Adipocyte (in vitro differentiated cells): ENCODE measurements around the gene CAPN11.
"Not testable (repeated sequence)": the region's sequence is repeated elsewhere in the genome, so short reads cannot be mapped to it uniquely, and the experiment has no call there.

Source experiments
- DNase-seq: peaks from one replicate; pipeline ENCODE4 v3.0.0-alpha.2; 2015; ENCODE audit warnings: low read depth
- H3K27me3 ChIP-seq: replicated peaks from 2 replicates; pipeline ENCODE4 v1.7.0; 2013; ENCODE audit warnings: mild to moderate bottlenecking, low read length, moderate library complexity; ENCODE audit not compliant: control insufficient read depth, insufficient read depth
- H3K36me3 ChIP-seq: 2 replicates; pipeline ENCODE4 v1.7.0; 2013; ENCODE audit warnings: low read length, mild to moderate bottlenecking, moderate library complexity; ENCODE audit not compliant: control insufficient read depth, insufficient read depth, severe bottlenecking
- H3K4me1 ChIP-seq: 2 replicates; pipeline ENCODE4 v1.7.0; 2013; ENCODE audit warnings: mild to moderate bottlenecking, low read length, moderate library complexity; ENCODE audit not compliant: control insufficient read depth, insufficient read depth
- H3K4me3 ChIP-seq: 2 replicates; pipeline ENCODE4 v1.7.0; 2013; ENCODE audit warnings: mild to moderate bottlenecking, low read length, moderate library complexity
- H3K9ac ChIP-seq: 2 replicates; pipeline ENCODE4 v1.7.0; 2013; ENCODE audit warnings: mild to moderate bottlenecking, low read length, moderate library complexity
- H3K9me3 ChIP-seq: 2 replicates; pipeline ENCODE4 v1.7.0; 2013; ENCODE audit warnings: mild to moderate bottlenecking, low read length, moderate library complexity; ENCODE audit not compliant: control insufficient read depth

CAPN11 gene

GRCh38 chr6:44186635-44187025 is 28.0 kb downstream of the CAPN11 start:
- no peaks in the 10 kb centered on the region for H3K36me3 ChIP-seq
- H3K4me1 ChIP-seq: no peaks in the 10 kb centered on the region
- H3K27me3 ChIP-seq: peaks cover 14% of the 10 kb centered on the region
- H3K9ac ChIP-seq: no peak overlapping the region
- H3K4me3 ChIP-seq: no peak overlapping the region
- H3K9me3 ChIP-seq: no peaks in the 10 kb centered on the region
- DNase-seq: no peak

- Histone ChIP-seq H3K4me1 (no peaks in the 10 kb centered on the region), H3K9me3 (no peaks in the 10 kb centered on the region), H3K36me3 (no peaks in the 10 kb centered on the region), H3K4me3 (no peak overlapping the region), H3K27me3 (peaks cover 13% of the 10 kb centered on the region), H3K9ac (no peak overlapping the region)
- DNase-seq: no peak
These were observed 30.2 kb downstream of the CAPN11 start for GRCh38 chr6:44188819-44189218.

GRCh38 chr6:44189257-44189656 is 30.6 kb downstream of the CAPN11 start:
- no peaks in the 10 kb centered on the region for H3K4me1 ChIP-seq
- H3K9me3 ChIP-seq: no peaks in the 10 kb centered on the region
- no peak overlapping the region for H3K4me3 ChIP-seq
- H3K36me3 ChIP-seq: no peaks in the 10 kb centered on the region
- peaks cover 9% of the 10 kb centered on the region for H3K27me3 ChIP-seq
- no peak overlapping the region for H3K9ac ChIP-seq
- no peak for DNase-seq

DNA sequence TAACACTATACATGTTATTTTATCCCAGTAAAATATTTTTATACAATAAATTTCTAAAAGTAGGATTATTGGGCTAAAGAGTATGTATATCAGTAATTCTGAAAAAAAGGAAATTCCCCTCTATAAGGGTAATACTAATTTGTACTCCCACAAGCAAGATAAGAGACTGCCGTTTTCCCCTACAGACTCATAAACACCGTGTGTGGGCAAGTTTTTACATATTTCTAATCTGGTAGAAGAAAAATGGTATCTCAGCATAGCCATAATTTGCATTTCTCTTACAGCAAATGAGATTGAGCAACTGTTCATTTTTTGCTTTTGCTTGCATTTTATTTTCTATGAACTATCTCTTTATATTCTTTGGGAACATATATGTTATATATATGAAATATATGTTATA is 32.1 kb downstream of the CAPN11 start:
- Histone ChIP-seq H3K4me3 (no peak overlapping the region), H3K4me1 (no peaks in the 10 kb centered on the region), H3K36me3 (no peaks in the 10 kb centered on the region), H3K9me3 (no peaks in the 10 kb centered on the region), H3K27me3 (peaks cover 9% of the 10 kb centered on the region), H3K9ac (no peak overlapping the region)
- no peak for DNase-seq

DNA sequence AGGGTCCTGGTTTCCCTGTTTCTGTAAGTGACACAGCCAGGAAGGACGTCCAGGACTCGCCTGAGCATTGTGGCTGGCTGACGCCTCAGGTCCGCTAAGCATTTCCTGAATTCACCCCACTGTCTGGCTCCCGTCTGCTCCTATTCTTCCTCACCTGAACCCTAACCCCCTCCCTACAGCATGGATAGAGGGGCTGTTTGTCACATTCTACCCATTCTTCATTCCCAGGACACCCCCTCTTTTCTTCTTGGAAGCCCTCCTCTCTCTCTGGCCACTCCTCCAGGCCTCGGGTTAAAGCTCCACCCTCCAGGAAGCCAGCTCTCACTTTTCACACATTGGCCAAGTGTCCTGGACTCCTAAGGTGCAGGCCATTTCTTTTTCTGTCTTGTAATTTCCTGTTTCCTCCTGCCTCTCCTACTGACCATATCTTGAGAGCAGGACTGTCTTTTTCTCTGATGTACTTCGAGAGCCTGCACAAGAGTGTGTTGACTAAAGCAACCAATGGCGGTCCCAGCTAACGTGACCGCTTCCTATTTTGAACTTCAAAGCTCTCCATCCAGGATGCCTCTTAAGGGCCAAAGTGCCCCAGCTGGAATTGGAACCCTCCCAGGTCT is 33.9 kb downstream of the CAPN11 start:
- Histone ChIP-seq H3K9ac (no peak overlapping the region), H3K9me3 (no peaks in the 10 kb centered on the region), H3K4me3 (no peak overlapping the region), H3K4me1 (no peaks in the 10 kb centered on the region), H3K36me3 (no peaks in the 10 kb centered on the region), H3K27me3 (peaks cover 3% of the 10 kb centered on the region)
- DNase-seq: no peak

DNA sequence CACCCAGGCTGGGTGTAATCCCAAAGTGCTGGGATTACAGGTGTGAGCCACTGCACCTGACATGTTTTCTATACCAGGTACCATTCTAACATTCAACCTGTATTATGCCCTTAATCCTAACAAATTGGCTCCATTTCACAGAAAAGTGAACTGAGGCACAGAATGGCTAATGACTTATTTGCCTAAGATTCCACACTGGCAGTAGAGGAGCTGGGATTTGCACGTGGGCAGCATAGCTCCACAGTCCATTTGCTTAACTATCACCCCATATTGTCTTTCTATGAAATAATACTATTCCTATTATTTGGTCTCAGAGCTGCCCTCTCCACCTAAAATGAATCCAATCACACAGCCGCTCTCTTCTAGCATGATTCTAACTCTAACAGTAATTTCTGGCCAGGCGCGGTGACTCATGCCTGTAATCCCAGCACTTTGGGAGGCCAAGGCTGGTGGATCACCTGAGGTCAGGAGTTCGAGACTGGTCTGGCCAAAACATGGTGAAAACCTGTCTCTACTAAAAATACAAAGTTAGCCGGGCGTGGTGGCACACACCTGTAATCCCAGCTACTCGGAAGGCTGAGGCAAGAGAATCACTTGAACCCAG is 34.8 kb downstream of the CAPN11 start:
- H3K9me3 ChIP-seq: no peaks in the 10 kb centered on the region
- no peaks in the 10 kb centered on the region for H3K36me3 ChIP-seq
- no peak overlapping the region for H3K9ac ChIP-seq
- DNase-seq: no peak
- peaks cover 3% of the 10 kb centered on the region for H3K27me3 ChIP-seq
- no peaks in the 10 kb centered on the region for H3K4me1 ChIP-seq
- H3K4me3 ChIP-seq: no peak overlapping the region

DNA sequence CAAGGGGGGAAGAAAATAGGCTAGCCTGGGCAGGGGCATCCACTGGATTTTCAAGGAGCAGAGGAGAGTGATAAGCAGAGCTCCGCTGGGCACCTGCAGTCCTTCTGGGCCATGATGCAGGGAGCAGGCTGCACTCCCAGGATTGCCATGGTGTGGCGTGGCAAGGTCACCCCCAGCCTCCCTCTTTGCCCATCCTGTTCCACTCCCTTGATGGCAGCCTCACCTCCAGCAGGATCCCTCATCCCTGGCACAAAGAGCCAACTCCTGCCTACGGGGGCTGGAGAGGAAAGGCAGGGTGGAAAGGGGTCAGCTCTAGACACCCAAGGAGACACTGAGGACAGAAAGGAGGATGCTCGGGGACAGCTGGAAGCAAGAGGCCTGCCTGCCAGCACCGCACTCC is 35.7 kb downstream of the CAPN11 start:
- Histone ChIP-seq H3K4me3 (no peak overlapping the region), H3K27me3 (peaks cover under 1% of the 10 kb centered on the region), H3K36me3 (no peaks in the 10 kb centered on the region), H3K9me3 (no peaks in the 10 kb centered on the region), H3K9ac (no peak overlapping the region), H3K4me1 (no peaks in the 10 kb centered on the region)
- no peak for DNase-seq

DNA sequence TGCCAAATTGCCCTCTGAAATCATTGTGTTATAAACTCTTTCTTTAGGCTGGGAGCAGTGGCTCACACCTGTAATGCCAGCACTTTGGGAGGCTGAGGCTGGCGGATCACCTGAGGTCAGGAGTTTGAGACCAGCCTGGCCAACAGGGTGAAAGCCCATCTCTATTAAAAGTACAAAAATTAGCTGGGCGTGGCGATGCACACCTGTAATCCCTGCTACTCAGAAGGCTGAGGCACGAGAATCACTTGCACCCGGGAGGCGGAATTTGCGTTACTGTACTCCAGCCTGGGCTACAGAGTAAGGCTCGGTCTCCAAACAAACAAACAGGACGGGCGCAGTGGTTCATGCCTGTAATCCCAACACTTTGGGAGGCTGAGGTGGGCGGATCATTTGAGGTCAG is 37.7 kb downstream of the CAPN11 start:
- H3K9me3 ChIP-seq, H3K9ac ChIP-seq, H3K4me1 ChIP-seq, H3K27me3 ChIP-seq, H3K36me3 ChIP-seq, DNase-seq, H3K4me3 ChIP-seq: not testable (repeated sequence)

DNA sequence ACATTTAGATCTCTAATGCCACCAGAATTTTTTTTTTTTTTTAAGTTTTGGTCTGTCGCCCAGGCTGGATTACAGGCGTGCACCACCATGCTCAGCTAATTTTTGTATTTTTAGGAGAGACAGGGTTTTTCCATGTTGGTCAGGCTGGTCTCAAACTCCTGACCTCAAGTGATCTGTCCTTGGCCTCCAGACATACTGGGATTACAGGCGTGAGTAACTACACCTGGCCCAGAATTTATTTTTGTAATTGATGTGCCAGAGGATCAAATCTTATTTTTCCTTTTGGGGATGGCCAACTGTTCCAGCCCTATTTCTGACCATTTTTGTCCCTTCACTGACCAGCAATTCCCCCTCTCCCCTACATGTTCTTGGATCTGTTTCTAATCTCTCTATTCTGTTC is 40.1 kb downstream of the CAPN11 start:
- Histone ChIP-seq H3K27me3 (no peaks in the 10 kb centered on the region), H3K4me3 (no peak overlapping the region)
- DNase-seq: no peak

GRCh38 chr6:44199883-44200282 is 41.3 kb downstream of the CAPN11 start:
- H3K4me1 ChIP-seq: peaks cover 26% of the 10 kb centered on the region
- H3K36me3 ChIP-seq: no peaks in the 10 kb centered on the region
- DNase-seq: no peak
- no peak overlapping the region for H3K4me3 ChIP-seq
- no peaks in the 10 kb centered on the region for H3K27me3 ChIP-seq
- H3K9ac ChIP-seq: no peak overlapping the region
- no peaks in the 10 kb centered on the region for H3K9me3 ChIP-seq

More for the DNA sequence above, 40.1 kb downstream of the CAPN11 start:
- H3K9me3 ChIP-seq: no peaks in the 10 kb centered on the region
- H3K4me1 ChIP-seq: peaks cover 26% of the 10 kb centered on the region
- H3K9ac ChIP-seq: no peak overlapping the region
- H3K36me3 ChIP-seq: no peaks in the 10 kb centered on the region

DNA sequence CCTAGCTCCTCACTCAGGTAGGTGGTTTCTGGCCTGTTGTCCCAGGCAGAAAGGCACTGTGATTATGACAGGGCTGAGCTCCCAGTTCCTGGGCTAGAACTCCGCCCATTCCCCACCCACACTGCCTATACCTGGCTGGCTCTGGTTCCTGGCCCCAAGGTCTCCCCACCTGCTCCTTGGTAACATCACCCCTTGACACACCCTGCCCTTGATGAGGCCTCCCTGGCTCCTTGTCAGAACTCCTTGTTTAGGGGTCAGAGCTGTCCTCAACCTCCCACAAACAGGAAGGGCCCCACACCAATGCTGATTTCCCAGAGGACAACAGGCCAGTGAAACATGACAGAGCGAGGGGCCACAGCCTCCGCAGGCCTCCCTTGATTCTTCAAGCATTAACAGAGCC is 42.6 kb downstream of the CAPN11 start:
- no peak for DNase-seq
- Histone ChIP-seq H3K4me3 (peak overlapping the region; percentile 19), H3K9ac (peak overlapping the region; percentile 53)

More for the DNA sequence above, 42.6 kb downstream of the CAPN11 start:
- Histone ChIP-seq H3K9me3 (no peaks in the 10 kb centered on the region), H3K27me3 (no peaks in the 10 kb centered on the region), H3K36me3 (no peaks in the 10 kb centered on the region), H3K4me1 (peaks cover 26% of the 10 kb centered on the region)
